ENCODE data around the gene GLG1.

GLG1 gene

DNA sequence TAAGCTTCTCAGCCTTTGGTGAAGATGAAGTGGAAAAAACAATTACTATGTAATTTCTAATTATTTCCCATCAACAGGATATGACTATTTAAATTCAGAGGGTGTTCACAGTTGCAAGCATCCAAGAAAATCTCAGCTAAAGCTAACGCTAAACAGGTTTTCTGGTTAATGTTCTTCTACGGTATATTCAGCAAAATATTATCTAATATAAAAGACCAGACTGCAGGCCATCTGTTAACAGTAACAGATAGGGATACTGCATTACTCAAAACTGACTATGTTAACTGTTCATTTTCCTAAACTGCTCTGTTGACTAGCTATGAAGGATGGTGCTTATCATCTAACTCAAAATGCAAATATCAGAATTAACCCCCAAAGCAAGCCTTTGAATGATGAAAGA, 32.8 kb downstream of the GLG1 start:
- H3K9me3 ChIP-seq (ENCODE audit: insufficient read depth, low read depth, low read length): no peaks in the 10 kb centered on the region
- H3K4me3 ChIP-seq (ENCODE audit: low read length): no peak overlapping the region
- no peaks in the 10 kb centered on the region for H3K36me3 ChIP-seq (ENCODE audit: insufficient read depth, low read length)
- no peaks in the 10 kb centered on the region for H3K27me3 ChIP-seq (ENCODE audit: insufficient read depth, low read length)
- no peak overlapping the region for H3K9ac ChIP-seq (ENCODE audit: low read depth, low read length)
- 100% methylated on average over 2 of the region's 2 CpGs for WGBS
- H3K27ac ChIP-seq (ENCODE audit: low read depth, low read length): no peak overlapping the region
- H3K4me1 ChIP-seq (ENCODE audit: insufficient read depth, low read length): no peaks in the 10 kb centered on the region

DNA sequence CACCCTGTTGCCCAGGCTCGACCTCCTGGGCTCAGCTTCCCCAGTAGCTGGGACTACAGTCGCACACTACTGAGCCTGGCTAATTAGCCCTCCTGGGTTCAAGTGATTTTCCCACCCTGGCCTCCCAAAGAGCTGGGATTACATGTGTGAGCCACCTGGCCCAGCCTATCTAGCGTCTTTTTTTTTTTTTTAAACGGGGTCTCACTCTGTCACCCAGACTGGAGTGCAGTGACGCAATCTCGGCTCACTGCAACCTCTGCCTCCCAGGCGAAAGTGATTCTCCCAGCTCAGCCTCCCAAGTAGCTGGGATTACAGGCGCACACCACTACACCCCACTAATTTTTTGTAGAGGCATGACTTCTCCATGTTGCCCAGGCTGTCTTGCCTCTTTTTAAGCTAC, 33.3 kb downstream of the GLG1 start:
- Histone ChIP-seq H3K27ac (ENCODE audit: low read depth, low read length) (no peak overlapping the region), H3K4me1 (ENCODE audit: insufficient read depth, low read length) (no peaks in the 10 kb centered on the region), H3K9me3 (ENCODE audit: insufficient read depth, low read depth, low read length) (no peaks in the 10 kb centered on the region), H3K9ac (ENCODE audit: low read depth, low read length) (no peak overlapping the region), H3K4me3 (ENCODE audit: low read length) (no peak overlapping the region), H3K36me3 (ENCODE audit: insufficient read depth, low read length) (no peaks in the 10 kb centered on the region), H3K27me3 (ENCODE audit: insufficient read depth, low read length) (no peaks in the 10 kb centered on the region)
- 89% methylated on average over 8 of the region's 8 CpGs for WGBS

DNA sequence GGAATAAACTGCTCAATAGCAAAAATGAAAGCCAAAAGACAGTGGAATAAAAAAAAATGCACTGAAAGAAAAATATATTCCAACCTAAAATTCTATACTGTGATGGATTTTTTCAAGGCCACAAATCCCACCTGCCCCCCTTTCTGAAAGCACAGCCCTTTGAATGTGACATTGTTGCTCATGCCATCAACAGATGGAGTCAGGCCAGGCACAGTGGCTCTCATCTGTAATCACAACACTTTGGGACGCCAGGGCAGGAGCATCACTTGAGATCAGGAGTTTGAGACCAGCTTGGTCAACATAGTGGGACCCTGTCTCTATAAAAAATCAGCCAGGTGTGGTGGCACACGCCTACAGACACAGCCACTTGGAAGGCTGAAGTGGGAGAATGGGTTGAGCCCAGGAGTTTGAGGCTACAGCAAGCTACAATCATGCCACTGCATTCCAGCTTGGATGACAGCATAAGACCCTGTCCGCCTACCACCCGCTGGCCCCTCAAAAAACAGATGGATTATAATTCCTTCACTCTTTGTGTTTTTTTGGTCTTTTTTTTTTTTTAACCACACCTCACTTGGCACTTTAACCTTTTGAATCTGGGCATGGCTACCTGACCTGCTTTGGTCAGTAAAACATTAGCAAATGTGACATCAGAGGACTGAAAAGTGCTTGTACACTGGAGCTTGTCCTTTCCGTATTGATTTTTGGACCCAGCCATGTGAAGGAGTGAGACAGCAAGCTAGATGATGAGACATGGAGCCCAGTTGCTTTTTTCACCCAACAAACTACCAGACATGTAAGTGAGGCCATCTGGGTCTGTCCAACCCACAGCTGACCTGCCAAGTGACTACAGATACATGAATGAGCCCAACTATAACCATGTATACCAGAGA, 36.3 kb downstream of the GLG1 start:
- no peaks in the 10 kb centered on the region for H3K36me3 ChIP-seq (ENCODE audit: insufficient read depth, low read length)
- H3K9ac ChIP-seq (ENCODE audit: low read depth, low read length): no peak overlapping the region
- H3K27ac ChIP-seq (ENCODE audit: low read depth, low read length): no peak overlapping the region
- no peaks in the 10 kb centered on the region for H3K9me3 ChIP-seq (ENCODE audit: insufficient read depth, low read depth, low read length)
- H3K27me3 ChIP-seq (ENCODE audit: insufficient read depth, low read length): no peaks in the 10 kb centered on the region
- H3K4me3 ChIP-seq (ENCODE audit: low read length): no peak overlapping the region
- 91% methylated on average over 5 of the region's 5 CpGs for whole genome bisulfite sequencing
- H3K4me1 ChIP-seq (ENCODE audit: insufficient read depth, low read length): peaks cover 7% of the 10 kb centered on the region; the same call in 1 of the 2 replicates

GRCh38 chr16:74568961-74569631, 37.8 kb downstream of the GLG1 start:
- Histone ChIP-seq H3K4me1 (ENCODE audit: insufficient read depth, low read length) (peaks cover 7% of the 10 kb centered on the region; the same call in 1 of the 2 replicates), H3K9me3 (ENCODE audit: insufficient read depth, low read depth, low read length) (no peaks in the 10 kb centered on the region), H3K27ac (ENCODE audit: low read depth, low read length) (no peak overlapping the region), H3K4me3 (ENCODE audit: low read length) (no peak overlapping the region), H3K9ac (ENCODE audit: low read depth, low read length) (no peak overlapping the region), H3K27me3 (ENCODE audit: insufficient read depth, low read length) (no peaks in the 10 kb centered on the region), H3K36me3 (ENCODE audit: insufficient read depth, low read length) (no peaks in the 10 kb centered on the region)
- 89% methylated on average over 4 of the region's 5 CpGs for WGBS

- Histone ChIP-seq H3K4me3 (ENCODE audit: low read length) (no peak overlapping the region), H3K36me3 (ENCODE audit: insufficient read depth, low read length) (no peaks in the 10 kb centered on the region), H3K27me3 (ENCODE audit: insufficient read depth, low read length) (no peaks in the 10 kb centered on the region), H3K9me3 (ENCODE audit: insufficient read depth, low read depth, low read length) (no peaks in the 10 kb centered on the region), H3K27ac (ENCODE audit: low read depth, low read length) (no peak overlapping the region), H3K9ac (ENCODE audit: low read depth, low read length) (no peak overlapping the region), H3K4me1 (ENCODE audit: insufficient read depth, low read length) (peaks cover 7% of the 10 kb centered on the region; the same call in 1 of the 2 replicates)
- 93% methylated on average over 2 of the region's 2 CpGs for WGBS
These were observed 39.0 kb downstream of the GLG1 start for GRCh38 chr16:74567901-74568300.

DNA sequence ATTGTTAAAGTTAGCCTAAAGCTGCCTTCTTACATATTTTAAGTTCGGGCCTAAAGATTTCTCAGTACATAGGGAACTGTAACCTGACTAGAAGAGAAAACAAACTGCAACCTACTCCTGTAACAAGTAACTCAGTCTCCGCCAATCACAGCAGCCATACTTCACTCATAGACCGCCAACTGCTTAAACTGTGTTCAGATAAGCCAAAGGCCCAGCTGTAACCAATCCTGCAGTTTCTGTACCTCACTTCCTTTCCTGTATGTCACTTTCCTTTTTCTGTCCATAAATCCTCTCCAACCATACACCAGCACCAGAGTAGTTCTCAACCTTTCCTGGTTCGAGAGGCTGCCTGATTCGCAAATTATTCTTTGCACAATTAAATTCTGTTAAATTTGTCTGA, 41.5 kb downstream of the GLG1 start:
- Histone ChIP-seq H3K27ac (ENCODE audit: low read depth, low read length) (no peak overlapping the region), H3K9me3 (ENCODE audit: insufficient read depth, low read depth, low read length) (no peaks in the 10 kb centered on the region), H3K4me3 (ENCODE audit: low read length) (no peak overlapping the region), H3K27me3 (ENCODE audit: insufficient read depth, low read length) (no peaks in the 10 kb centered on the region), H3K4me1 (ENCODE audit: insufficient read depth, low read length) (peaks cover 7% of the 10 kb centered on the region; the same call in 1 of the 2 replicates), H3K36me3 (ENCODE audit: insufficient read depth, low read length) (no peaks in the 10 kb centered on the region), H3K9ac (ENCODE audit: low read depth, low read length) (no peak overlapping the region)
- 98% methylated on average over 5 of the region's 5 CpGs for WGBS

DNA sequence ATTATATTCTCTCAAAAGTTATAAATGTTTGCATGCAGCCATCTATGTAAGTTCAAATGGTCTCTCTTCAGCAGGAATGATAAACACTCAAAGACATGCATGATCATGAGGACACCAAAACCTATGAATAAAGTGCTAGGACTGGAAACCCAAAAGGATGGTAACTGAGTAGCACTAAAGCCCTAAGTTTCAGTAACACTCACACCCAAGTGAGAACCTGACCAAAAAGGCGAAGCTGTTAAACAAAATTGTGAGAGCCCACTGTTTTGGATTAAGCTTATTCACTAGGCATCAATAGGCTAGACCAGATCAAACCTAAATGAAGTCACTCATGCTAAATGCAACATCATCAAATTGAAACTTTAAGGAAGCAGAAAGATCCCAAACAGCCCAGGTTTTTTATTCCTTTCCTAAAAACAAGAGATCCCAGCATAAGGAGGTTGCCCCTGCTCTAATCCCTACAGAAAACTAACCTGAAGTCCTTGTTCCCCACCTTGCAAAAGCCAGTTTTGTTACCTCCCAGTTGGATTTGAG, 42.4 kb downstream of the GLG1 start:
- Histone ChIP-seq H3K9me3 (ENCODE audit: insufficient read depth, low read depth, low read length) (no peaks in the 10 kb centered on the region), H3K27me3 (ENCODE audit: insufficient read depth, low read length) (no peaks in the 10 kb centered on the region), H3K4me3 (ENCODE audit: low read length) (no peak overlapping the region), H3K4me1 (ENCODE audit: insufficient read depth, low read length) (peaks cover 7% of the 10 kb centered on the region; the same call in 1 of the 2 replicates), H3K27ac (ENCODE audit: low read depth, low read length) (no peak overlapping the region), H3K9ac (ENCODE audit: low read depth, low read length) (no peak overlapping the region), H3K36me3 (ENCODE audit: insufficient read depth, low read length) (no peaks in the 10 kb centered on the region)
- WGBS: 89% methylated on average over 1 of the region's 1 CpG

DNA sequence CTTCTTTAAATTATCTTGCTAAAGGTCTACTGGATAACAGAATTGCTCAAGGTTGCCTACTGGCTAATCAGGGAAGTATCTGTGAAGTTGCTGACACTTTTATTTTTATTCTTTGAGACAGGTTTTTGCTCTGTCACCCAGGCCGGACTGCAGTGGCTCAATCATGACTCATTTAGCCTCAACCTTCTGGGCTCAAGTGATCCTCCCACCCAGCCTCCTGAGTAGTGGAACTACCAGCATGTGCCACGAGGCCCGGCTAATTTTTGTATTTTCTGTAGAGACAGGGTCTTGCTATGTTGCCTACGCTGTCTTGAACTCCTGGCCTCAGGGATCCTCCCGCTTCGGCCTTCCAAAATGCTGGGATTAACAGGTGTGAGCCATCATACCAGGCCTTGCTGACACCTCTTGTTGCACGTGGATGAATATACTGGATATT, 43.1 kb downstream of the GLG1 start:
- Histone ChIP-seq H3K27me3 (ENCODE audit: insufficient read depth, low read length) (no peaks in the 10 kb centered on the region), H3K9ac (ENCODE audit: low read depth, low read length) (no peak overlapping the region), H3K9me3 (ENCODE audit: insufficient read depth, low read depth, low read length) (no peaks in the 10 kb centered on the region), H3K27ac (ENCODE audit: low read depth, low read length) (no peak overlapping the region), H3K36me3 (ENCODE audit: insufficient read depth, low read length) (no peaks in the 10 kb centered on the region), H3K4me1 (ENCODE audit: insufficient read depth, low read length) (peaks cover 7% of the 10 kb centered on the region; the same call in 1 of the 2 replicates), H3K4me3 (ENCODE audit: low read length) (no peak overlapping the region)
- 96% methylated on average over 7 of the region's 7 CpGs for WGBS

DNA sequence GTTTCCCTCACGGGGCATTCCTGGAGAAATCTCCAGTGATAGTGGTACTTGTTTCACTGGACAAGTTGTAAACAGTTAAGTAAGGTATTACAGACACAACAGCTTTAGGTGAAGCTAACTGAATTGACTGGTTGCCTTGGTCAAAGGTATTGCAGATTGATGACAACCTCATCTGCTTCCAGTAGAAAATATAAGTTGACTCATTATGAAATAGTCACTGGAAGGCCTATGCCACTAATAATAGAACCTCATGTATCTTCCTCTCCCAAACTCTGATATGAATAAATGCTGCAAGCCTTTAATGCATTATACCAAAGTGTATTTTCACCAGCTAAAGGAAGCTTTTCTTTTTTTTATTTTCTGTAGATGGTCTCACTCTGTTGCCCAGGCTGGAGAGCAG, 44.8 kb downstream of the GLG1 start:
- H3K27me3 ChIP-seq (ENCODE audit: insufficient read depth, low read length): no peaks in the 10 kb centered on the region
- no peak overlapping the region for H3K27ac ChIP-seq (ENCODE audit: low read depth, low read length)
- H3K36me3 ChIP-seq (ENCODE audit: insufficient read depth, low read length): no peaks in the 10 kb centered on the region
- peaks cover 2% of the 10 kb centered on the region; the same call in 1 of the 2 replicates for H3K4me1 ChIP-seq (ENCODE audit: insufficient read depth, low read length)
- no peak overlapping the region for H3K4me3 ChIP-seq (ENCODE audit: low read length)
- WGBS: 91% methylated on average over 1 of the region's 1 CpG
- H3K9ac ChIP-seq (ENCODE audit: low read depth, low read length): no peak overlapping the region
- H3K9me3 ChIP-seq (ENCODE audit: insufficient read depth, low read depth, low read length): no peaks in the 10 kb centered on the region

DNA sequence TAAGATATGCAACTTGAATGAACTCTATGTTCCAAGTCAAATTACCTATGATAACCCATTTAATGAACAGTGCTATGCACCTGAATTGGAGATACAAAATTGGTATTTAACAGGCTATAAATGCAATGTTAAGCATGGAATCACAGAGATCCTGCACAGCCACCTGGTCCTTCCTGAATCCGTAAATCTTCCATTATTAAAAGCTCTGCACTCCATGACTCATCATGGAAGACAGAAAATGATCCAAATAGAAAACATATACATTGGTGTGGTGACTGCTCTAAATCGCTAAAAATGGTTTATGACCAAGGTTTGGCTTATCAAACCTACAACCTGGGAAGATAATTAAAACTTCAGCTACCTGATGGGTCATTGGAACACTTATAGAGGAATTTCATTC, 45.3 kb downstream of the GLG1 start:
- Histone ChIP-seq H3K9ac (ENCODE audit: low read depth, low read length) (no peak overlapping the region), H3K9me3 (ENCODE audit: insufficient read depth, low read depth, low read length) (no peaks in the 10 kb centered on the region), H3K27ac (ENCODE audit: low read depth, low read length) (no peak overlapping the region), H3K27me3 (ENCODE audit: insufficient read depth, low read length) (no peaks in the 10 kb centered on the region), H3K36me3 (ENCODE audit: insufficient read depth, low read length) (no peaks in the 10 kb centered on the region), H3K4me3 (ENCODE audit: low read length) (no peak overlapping the region), H3K4me1 (ENCODE audit: insufficient read depth, low read length) (no peaks in the 10 kb centered on the region)
- WGBS: 100% methylated on average over 2 of the region's 2 CpGs

GRCh38 chr16:74560912-74561311, 46.0 kb downstream of the GLG1 start:
- no peak overlapping the region for H3K9ac ChIP-seq (ENCODE audit: low read depth, low read length)
- H3K27me3 ChIP-seq (ENCODE audit: insufficient read depth, low read length): no peaks in the 10 kb centered on the region
- H3K4me3 ChIP-seq (ENCODE audit: low read length): no peak overlapping the region
- H3K36me3 ChIP-seq (ENCODE audit: insufficient read depth, low read length): no peaks in the 10 kb centered on the region
- 93% methylated on average over 3 of the region's 3 CpGs for WGBS
- H3K27ac ChIP-seq (ENCODE audit: low read depth, low read length): no peak overlapping the region
- H3K9me3 ChIP-seq (ENCODE audit: insufficient read depth, low read depth, low read length): no peaks in the 10 kb centered on the region
- H3K4me1 ChIP-seq (ENCODE audit: insufficient read depth, low read length): no peaks in the 10 kb centered on the region

All from HUES64 (cell line).